Loucy (cell line): Measurements from ENCODE around the gene THADA.

ENCODE experiments used
- H2AFZ ChIP-seq: fragments of 200-600 bp; sonication (generic); 2 replicates; pipeline ENCODE4 v1.6.0; 2016; ENCODE audit warnings: antibody characterized with exemption, mild to moderate bottlenecking, low read length, moderate library complexity
- H3F3A ChIP-seq: fragments of 200-600 bp; 2 replicates; pipeline ENCODE4 v1.6.0; 2016; ENCODE audit warnings: antibody characterized with exemption, low read depth, mild to moderate bottlenecking
- H3K27me3 ChIP-seq: fragments of 200-600 bp; sonication (generic); 2 replicates; pipeline ENCODE4 v1.6.1; 2014; ENCODE audit warnings: low read length, mild to moderate bottlenecking; ENCODE audit not compliant: insufficient read depth, poor library complexity, severe bottlenecking
- H3K36me3 ChIP-seq: fragments of 200-600 bp; sonication (generic); 2 replicates; pipeline ENCODE4 v1.6.1; 2016; ENCODE audit warnings: low read length; ENCODE audit not compliant: insufficient read depth
- H3K4me1 ChIP-seq: fragments of 200-600 bp; sonication (generic); 2 replicates; pipeline ENCODE4 v1.5.1; 2014; ENCODE audit warnings: low read length, mild to moderate bottlenecking; ENCODE audit not compliant: insufficient read depth, poor library complexity, severe bottlenecking
- H3K4me2 ChIP-seq: fragments of 200-600 bp; sonication (generic); 2 replicates; pipeline ENCODE4 v1.6.0; 2014; ENCODE audit warnings: antibody characterized with exemption, low read length, low read depth, mild to moderate bottlenecking; ENCODE audit not compliant: poor library complexity, severe bottlenecking
- H3K4me3 ChIP-seq: fragments of 200-600 bp; sonication (generic); 2 replicates; pipeline ENCODE4 v1.5.1; 2014; ENCODE audit warnings: low read length, mild to moderate bottlenecking, mixed read lengths; ENCODE audit not compliant: poor library complexity, severe bottlenecking
- H3K79me2 ChIP-seq: fragments of 200-600 bp; sonication (generic); 2 replicates; pipeline ENCODE4 v1.6.1; 2014; ENCODE audit warnings: low read length; ENCODE audit not compliant: insufficient read depth
- H3K9ac ChIP-seq: fragments of 200-600 bp; sonication (generic); 2 replicates; pipeline ENCODE4 v1.6.0; 2014; ENCODE audit warnings: mild to moderate bottlenecking, low read depth, low read length, moderate library complexity; ENCODE audit not compliant: poor library complexity, severe bottlenecking
- H3K9me2 ChIP-seq: fragments of 200-600 bp; sonication (generic); replicated peaks from 2 replicates; pipeline ENCODE4 v1.6.1; 2016; ENCODE audit warnings: low read depth, low read length, mixed read lengths
- H3K9me3 ChIP-seq: fragments of 200-600 bp; sonication (generic); 2 replicates; pipeline ENCODE4 v1.6.1; 2014; ENCODE audit warnings: mild to moderate bottlenecking, antibody characterized with exemption, low read length, low read depth; ENCODE audit not compliant: insufficient read depth
- H4K20me1 ChIP-seq: fragments of 200-600 bp; sonication (generic); 2 replicates; pipeline ENCODE4 v1.6.0; 2014; ENCODE audit warnings: antibody characterized with exemption, low read length, mild to moderate bottlenecking; ENCODE audit not compliant: insufficient read depth, poor library complexity, severe bottlenecking
- EZH2phosphoT487 ChIP-seq: fragments of 200-600 bp; IDR thresholded peaks from 2 replicates; pipeline ENCODE4 v1.6.1; 2018; ENCODE audit warnings: antibody characterized with exemption, mild to moderate bottlenecking, moderate library complexity, borderline replicate concordance
- TF ChIP-seq, protein P1 (sequence below): fragments of 200-600 bp; sonication (generic); conservative IDR thresholded peaks from 2 replicates; pipeline ENCODE4 v1.5.1; 2014; ENCODE audit warnings: mild to moderate bottlenecking, antibody characterized with exemption, low read length

The THADA gene

DNA sequence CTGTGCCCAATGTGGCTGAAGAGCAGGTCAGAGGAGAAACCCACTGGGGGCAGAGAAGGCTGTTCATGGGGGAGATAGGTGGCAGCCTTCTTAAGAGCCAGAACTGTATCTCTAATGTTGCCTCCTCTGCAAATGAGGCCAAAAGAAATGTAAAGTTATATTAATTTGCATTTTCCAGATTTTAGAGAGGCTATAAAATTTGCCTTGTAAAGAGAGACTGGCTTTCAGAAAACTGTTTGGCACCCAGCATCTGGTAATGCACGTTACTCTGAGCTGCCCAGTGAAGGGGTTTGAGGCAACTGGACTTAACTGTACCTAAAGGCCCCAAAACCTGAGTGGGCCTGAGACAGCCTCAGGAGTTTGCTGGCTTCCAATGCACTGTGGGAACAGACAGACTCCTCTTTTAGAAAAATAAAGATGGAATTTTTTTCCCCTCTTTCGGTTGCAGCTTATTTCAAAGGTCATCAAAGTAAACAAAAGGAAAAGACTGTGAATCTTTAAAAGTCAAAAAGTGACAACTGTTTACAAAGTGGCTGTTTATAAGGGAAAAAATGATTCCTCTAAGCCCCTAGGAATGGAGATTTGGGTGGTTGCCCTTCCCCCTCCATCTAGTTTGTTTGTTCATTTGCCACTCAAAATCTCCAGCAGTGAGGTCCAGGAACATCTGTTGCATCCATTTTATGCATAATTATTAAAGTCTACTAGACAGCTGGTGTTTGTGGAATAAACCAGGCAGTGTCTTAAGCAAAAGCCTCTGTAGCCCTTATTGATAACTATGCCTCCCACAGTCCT is 237.2 kb downstream of the THADA start:
- H3K36me3 ChIP-seq = no peaks in the 10 kb centered on the region
- no peaks in the 10 kb centered on the region for H3K9me3 ChIP-seq
- H3K79me2 ChIP-seq = no peaks in the 10 kb centered on the region
- H3K9me2 ChIP-seq = no peaks in the 10 kb centered on the region
- no peak overlapping the region for H3K4me3 ChIP-seq
- no peak for TF ChIP-seq EZH2phosphoT487
- TF ChIP-seq, protein P1, sequence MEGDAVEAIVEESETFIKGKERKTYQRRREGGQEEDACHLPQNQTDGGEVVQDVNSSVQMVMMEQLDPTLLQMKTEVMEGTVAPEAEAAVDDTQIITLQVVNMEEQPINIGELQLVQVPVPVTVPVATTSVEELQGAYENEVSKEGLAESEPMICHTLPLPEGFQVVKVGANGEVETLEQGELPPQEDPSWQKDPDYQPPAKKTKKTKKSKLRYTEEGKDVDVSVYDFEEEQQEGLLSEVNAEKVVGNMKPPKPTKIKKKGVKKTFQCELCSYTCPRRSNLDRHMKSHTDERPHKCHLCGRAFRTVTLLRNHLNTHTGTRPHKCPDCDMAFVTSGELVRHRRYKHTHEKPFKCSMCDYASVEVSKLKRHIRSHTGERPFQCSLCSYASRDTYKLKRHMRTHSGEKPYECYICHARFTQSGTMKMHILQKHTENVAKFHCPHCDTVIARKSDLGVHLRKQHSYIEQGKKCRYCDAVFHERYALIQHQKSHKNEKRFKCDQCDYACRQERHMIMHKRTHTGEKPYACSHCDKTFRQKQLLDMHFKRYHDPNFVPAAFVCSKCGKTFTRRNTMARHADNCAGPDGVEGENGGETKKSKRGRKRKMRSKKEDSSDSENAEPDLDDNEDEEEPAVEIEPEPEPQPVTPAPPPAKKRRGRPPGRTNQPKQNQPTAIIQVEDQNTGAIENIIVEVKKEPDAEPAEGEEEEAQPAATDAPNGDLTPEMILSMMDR = no peak
- no peaks in the 10 kb centered on the region for H4K20me1 ChIP-seq
- no peak overlapping the region for H3K9ac ChIP-seq
- no peaks in the 10 kb centered on the region for H3K27me3 ChIP-seq
- no peaks in the 10 kb centered on the region for H3F3A ChIP-seq
- H2AFZ ChIP-seq = no peak overlapping the region
- H3K4me2 ChIP-seq = no peak overlapping the region
- H3K4me1 ChIP-seq = no peaks in the 10 kb centered on the region

DNA sequence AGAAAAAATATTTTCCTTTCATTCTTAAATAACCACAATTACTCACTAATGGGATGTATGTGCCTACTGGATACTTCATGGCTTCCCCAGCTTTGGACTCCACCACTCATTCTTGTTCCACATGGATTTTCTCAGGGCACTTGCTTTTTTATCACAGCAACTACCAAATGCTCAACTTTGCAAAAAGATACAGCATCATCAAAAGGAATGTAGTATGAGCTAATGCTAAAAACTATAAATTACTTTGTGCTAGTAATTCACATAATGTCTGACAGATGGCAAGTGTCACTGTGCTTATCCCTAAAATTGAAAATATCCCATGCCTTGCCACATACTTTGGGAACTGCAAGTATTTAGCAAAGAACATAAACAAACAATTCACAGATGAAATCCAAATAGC is 239.1 kb downstream of the THADA start:
- H3K4me3 ChIP-seq = no peak overlapping the region
- no peaks in the 10 kb centered on the region for H4K20me1 ChIP-seq
- H3K27me3 ChIP-seq = no peaks in the 10 kb centered on the region
- no peak overlapping the region for H2AFZ ChIP-seq
- H3K9ac ChIP-seq = no peak overlapping the region
- no peak overlapping the region for H3K4me2 ChIP-seq
- no peaks in the 10 kb centered on the region for H3K4me1 ChIP-seq
- H3F3A ChIP-seq = no peaks in the 10 kb centered on the region
- H3K9me3 ChIP-seq = no peaks in the 10 kb centered on the region
- H3K79me2 ChIP-seq = no peaks in the 10 kb centered on the region
- H3K36me3 ChIP-seq = no peaks in the 10 kb centered on the region
- H3K9me2 ChIP-seq = no peaks in the 10 kb centered on the region
- TF ChIP-seq EZH2phosphoT487 = no peak

DNA sequence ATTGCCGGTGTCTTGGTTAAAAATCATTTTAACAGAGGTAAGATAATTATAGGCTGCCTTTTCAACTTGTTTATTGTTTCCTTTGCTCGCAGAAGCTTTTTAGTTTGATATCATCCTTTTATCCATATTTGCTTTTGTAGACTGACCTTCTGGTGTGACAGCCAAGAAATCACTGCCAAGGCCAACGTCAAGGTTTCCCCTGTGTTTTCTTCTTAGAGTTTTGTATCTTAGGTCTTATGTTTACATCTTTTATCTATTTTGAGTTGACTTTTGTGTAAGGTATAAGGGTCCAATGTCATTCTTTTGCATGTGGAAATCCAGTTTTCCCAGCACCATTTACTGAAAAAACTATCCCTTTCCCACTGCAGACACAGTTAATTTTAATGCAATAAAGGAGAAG is 240.4 kb downstream of the THADA start:
- H3K9me2 ChIP-seq = no peaks in the 10 kb centered on the region
- no peak overlapping the region for H2AFZ ChIP-seq
- no peaks in the 10 kb centered on the region for H3K9me3 ChIP-seq
- H3K36me3 ChIP-seq = no peaks in the 10 kb centered on the region
- no peak overlapping the region for H3K9ac ChIP-seq
- H3K4me1 ChIP-seq = no peaks in the 10 kb centered on the region
- no peak overlapping the region for H3K4me3 ChIP-seq
- no peaks in the 10 kb centered on the region for H3K79me2 ChIP-seq
- no peaks in the 10 kb centered on the region for H3F3A ChIP-seq
- H4K20me1 ChIP-seq = no peaks in the 10 kb centered on the region
- no peak overlapping the region for H3K4me2 ChIP-seq
- H3K27me3 ChIP-seq = no peaks in the 10 kb centered on the region
- TF ChIP-seq EZH2phosphoT487 = no peak
- TF ChIP-seq, protein P1 = no peak

DNA sequence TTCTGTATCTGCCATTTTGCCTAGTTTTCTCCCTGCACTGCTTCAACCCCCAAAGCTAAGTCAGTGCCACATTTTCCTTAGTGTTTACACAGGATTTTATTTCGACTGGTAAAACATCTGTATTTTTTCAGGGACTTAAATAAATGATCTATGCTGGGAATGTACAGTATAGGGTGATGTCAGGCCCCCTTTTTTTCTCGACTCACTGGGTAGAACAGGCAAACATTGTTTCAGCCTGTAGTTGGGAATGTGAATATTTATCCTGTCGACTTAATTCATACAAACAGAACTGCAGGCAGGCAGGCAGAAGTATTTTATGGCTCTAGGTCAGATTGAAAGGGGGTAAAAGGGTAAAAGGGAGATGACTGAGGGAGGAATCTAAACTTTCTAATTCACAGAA is 245.9 kb downstream of the THADA start:
- no peak overlapping the region for H3K9ac ChIP-seq
- H4K20me1 ChIP-seq = no peaks in the 10 kb centered on the region
- H3K27me3 ChIP-seq = no peaks in the 10 kb centered on the region
- H3K36me3 ChIP-seq = no peaks in the 10 kb centered on the region
- H3K79me2 ChIP-seq = no peaks in the 10 kb centered on the region
- H3K4me3 ChIP-seq = no peak overlapping the region
- no peaks in the 10 kb centered on the region for H3F3A ChIP-seq
- H2AFZ ChIP-seq = no peak overlapping the region
- H3K9me2 ChIP-seq = no peaks in the 10 kb centered on the region
- no peaks in the 10 kb centered on the region for H3K4me1 ChIP-seq
- TF ChIP-seq, protein P1 = no peak
- no peak for TF ChIP-seq EZH2phosphoT487
- H3K9me3 ChIP-seq = no peaks in the 10 kb centered on the region
- no peak overlapping the region for H3K4me2 ChIP-seq
